ENCODE data around the gene PRDX5. TPM values are rescaled to one million over a fixed set of nuclear protein-coding genes. Genes with fewer than 3 reads are reported as not detected.
"Not testable (repeated sequence)": the region's sequence is repeated elsewhere in the genome, so short reads cannot be mapped to it uniquely, and the experiment has no call there.

The PRDX5 gene
- total RNA-seq, 1 donor from 2014 or later: 255 TPM

- DNase-seq (ENCODE audit: low spot score): peak; percentile 87
Measured at GRCh38 chr11:64305691-64306562, 12.0 kb upstream of the PRDX5 start.

GRCh38 chr11:64306563-64306875 is 11.4 kb upstream of the PRDX5 start:
- DNase-seq (ENCODE audit: low spot score): no peak

- DNase-seq (ENCODE audit: low spot score): no peak
Measured at GRCh38 chr11:64306876-64307622, 10.9 kb upstream of the PRDX5 start.

- DNase-seq (ENCODE audit: low spot score): not testable (repeated sequence)
Measured at GRCh38 chr11:64307795-64308194, 10.1 kb upstream of the PRDX5 start.

- no peak for DNase-seq (ENCODE audit: low spot score)
Measured at GRCh38 chr11:64312947-64313346, 5.0 kb upstream of the PRDX5 start.

GRCh38 chr11:64313491-64314145 is 4.3 kb upstream of the PRDX5 start:
- no peak for DNase-seq (ENCODE audit: low spot score)

GRCh38 chr11:64314146-64314804 is 3.6 kb upstream of the PRDX5 start:
- DNase-seq (ENCODE audit: low spot score): no peak

- DNase-seq (ENCODE audit: low spot score): no peak
Measured at GRCh38 chr11:64314805-64315561, 2.9 kb upstream of the PRDX5 start.

- DNase-seq (ENCODE audit: low spot score): not testable (repeated sequence)
Measured at GRCh38 chr11:64315667-64316526, 2.0 kb upstream of the PRDX5 start.

GRCh38 chr11:64316672-64317324 is 1.1 kb upstream of the PRDX5 start:
- DNase-seq (ENCODE audit: low spot score): no peak

- DNase-seq (ENCODE audit: low spot score): peak; percentile 98
Measured at GRCh38 chr11:64317325-64317960, 478 bp upstream of the PRDX5 start, which contains the start of gene TRMT112. TRMT112 (minus strand) TSS chr11:64317559; CDS start chr11:64317526, 33 bp downstream.

GRCh38 chr11:64318766-64319761 is 1.1 kb downstream of the PRDX5 start:
- no peak for DNase-seq (ENCODE audit: low spot score)

- no peak for DNase-seq (ENCODE audit: low spot score)
Measured at GRCh38 chr11:64320556-64320955, 2.6 kb downstream of the PRDX5 start.

- no peak for DNase-seq (ENCODE audit: low spot score)
Measured at GRCh38 chr11:64321026-64321425, 3.1 kb downstream of the PRDX5 start.

- DNase-seq (ENCODE audit: low spot score): peak; percentile 82
Measured at GRCh38 chr11:64321533-64321932, 3.6 kb downstream of the PRDX5 start.

- no peak for DNase-seq (ENCODE audit: low spot score)
Measured at GRCh38 chr11:64322925-64323260, 5.0 kb downstream of the PRDX5 start.

GRCh38 chr11:64323373-64323772 is 5.5 kb downstream of the PRDX5 start:
- DNase-seq (ENCODE audit: low spot score): no peak

- not testable (repeated sequence) for DNase-seq (ENCODE audit: low spot score)
Measured at GRCh38 chr11:64323984-64324383, 6.1 kb downstream of the PRDX5 start.

All from ureter (tissue), 1 donor.